ENCODE results near the gene SYNE1.

- TF ChIP-seq CTCF (IDR thresholded peaks at IDR 0.05 in 4 of 5, conservative IDR thresholded peaks at IDR 0.05 in 1 of 5), result no peak
- TF ChIP-seq POLR2A (IDR thresholded peaks at IDR 0.05), result no peak
These were observed 368.2 kb downstream of the SYNE1 start for GRCh38 chr6:152268846-152269442.
